ENCODE measurements around the gene PAQR9.

GRCh38 chr3:142934887-142935269 is 28.6 kb downstream of the PAQR9 start:
- TF ChIP-seq CTCF (conservative IDR thresholded peaks at IDR 0.05) (no peak), EZH2 (IDR thresholded peaks at IDR 0.05; ENCODE audit: low read depth) (no peak)
